ENCODE results near the gene MMP17.

DNA sequence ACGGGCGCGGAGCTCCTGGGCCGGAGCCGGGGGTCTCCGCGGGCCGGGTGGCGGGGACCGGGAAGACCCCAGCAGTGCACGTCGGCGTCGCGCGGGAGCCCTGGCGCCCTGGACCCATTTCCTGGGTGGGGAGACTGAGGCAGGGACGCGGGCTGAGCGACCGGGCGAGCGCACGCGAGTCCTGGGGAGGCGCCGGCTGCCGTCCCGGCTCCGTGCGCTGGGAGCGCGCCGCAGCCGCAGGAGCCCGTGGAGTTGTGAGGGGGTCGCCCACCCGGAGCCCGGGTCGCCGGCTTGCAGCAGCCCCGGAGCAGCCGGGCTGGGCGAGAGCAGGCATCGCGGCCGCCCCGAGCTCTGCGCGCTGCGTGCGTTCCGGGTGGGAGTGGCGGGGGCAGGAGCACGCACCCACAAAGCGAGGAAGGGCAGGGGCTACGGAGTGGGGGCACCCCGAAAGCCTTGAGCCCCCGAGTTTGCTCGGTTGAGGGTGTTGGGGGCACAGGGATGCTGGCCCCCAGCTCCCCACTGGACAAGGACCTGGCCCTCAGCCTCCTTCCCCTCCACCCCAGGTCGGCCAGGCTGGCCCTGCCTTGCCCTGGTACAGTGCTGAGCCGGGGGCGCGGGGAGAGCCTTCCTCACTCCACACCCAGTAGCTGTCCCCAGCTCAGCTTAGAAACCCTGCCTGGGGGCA is 620 bp downstream of the MMP17 start:
- TF ChIP-seq, protein P1, sequence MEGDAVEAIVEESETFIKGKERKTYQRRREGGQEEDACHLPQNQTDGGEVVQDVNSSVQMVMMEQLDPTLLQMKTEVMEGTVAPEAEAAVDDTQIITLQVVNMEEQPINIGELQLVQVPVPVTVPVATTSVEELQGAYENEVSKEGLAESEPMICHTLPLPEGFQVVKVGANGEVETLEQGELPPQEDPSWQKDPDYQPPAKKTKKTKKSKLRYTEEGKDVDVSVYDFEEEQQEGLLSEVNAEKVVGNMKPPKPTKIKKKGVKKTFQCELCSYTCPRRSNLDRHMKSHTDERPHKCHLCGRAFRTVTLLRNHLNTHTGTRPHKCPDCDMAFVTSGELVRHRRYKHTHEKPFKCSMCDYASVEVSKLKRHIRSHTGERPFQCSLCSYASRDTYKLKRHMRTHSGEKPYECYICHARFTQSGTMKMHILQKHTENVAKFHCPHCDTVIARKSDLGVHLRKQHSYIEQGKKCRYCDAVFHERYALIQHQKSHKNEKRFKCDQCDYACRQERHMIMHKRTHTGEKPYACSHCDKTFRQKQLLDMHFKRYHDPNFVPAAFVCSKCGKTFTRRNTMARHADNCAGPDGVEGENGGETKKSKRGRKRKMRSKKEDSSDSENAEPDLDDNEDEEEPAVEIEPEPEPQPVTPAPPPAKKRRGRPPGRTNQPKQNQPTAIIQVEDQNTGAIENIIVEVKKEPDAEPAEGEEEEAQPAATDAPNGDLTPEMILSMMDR (IDR thresholded peaks at IDR 0.05; ENCODE audit: low read length): no peak
- TF ChIP-seq EZH2 (optimal IDR thresholded peaks at IDR 0.05; ENCODE audit: low read depth, low read length) (no peak), EZH2phosphoT487 (IDR thresholded peaks at IDR 0.05; ENCODE audit: low read length) (no peak)
